CD14-positive monocyte (primary cell): ENCODE results near the gene FERMT2. TPM values are rescaled to one million over a fixed set of nuclear protein-coding genes. Genes with fewer than 3 reads are reported as not detected.

Experiments
- DNase-seq, 3 donors: peaks; one replicate each; pipeline ENCODE4 v3.0.0-alpha.2; 2011 to 2022
- H2AFZ ChIP-seq: 2 replicates; pipeline ENCODE4 v1.6.0; 2012; ENCODE audit warnings: mild to moderate bottlenecking, low read depth, low read length, inconsistent platforms; ENCODE audit not compliant: insufficient read depth, poor library complexity, severe bottlenecking
- H3K27ac ChIP-seq, 2 donors: 1 replicate in 1 of 2; 2 replicates in 1 of 2; pipeline ENCODE4 v1.5.1; 2012 to 2013; ENCODE audit warnings: low read length in 2 of 2, control low read depth in 1 of 2, inconsistent platforms in 1 of 2, low read depth in 1 of 2, mild to moderate bottlenecking in 1 of 2
- H3K27me3 ChIP-seq, 2 donors: one replicate each; pipeline versions ENCODE4 v1.6.0 to v1.6.1; 2011 to 2013; ENCODE audit warnings: low read length in 2 of 2; ENCODE audit not compliant: control insufficient read depth in 2 of 2, insufficient read depth in 2 of 2
- H3K36me3 ChIP-seq, 2 donors: replicated peaks in 1 of 2; 1 replicate in 1 of 2; 2 replicates in 1 of 2; pipeline versions ENCODE4 v1.5.1 to v1.6.1; 2012 to 2013; ENCODE audit warnings: low read length in 2 of 2, control low read depth in 1 of 2, inconsistent platforms in 1 of 2, mild to moderate bottlenecking in 1 of 2; ENCODE audit not compliant: insufficient read depth in 2 of 2, control insufficient read depth in 1 of 2
- H3K4me1 ChIP-seq, 2 donors: 1 replicate in 1 of 2; 2 replicates in 1 of 2; pipeline versions ENCODE4 v1.5.1 to v1.6.1; 2012 to 2013; ENCODE audit warnings: low read length in 2 of 2, control low read depth in 1 of 2, inconsistent platforms in 1 of 2, mild to moderate bottlenecking in 1 of 2, moderate library complexity in 1 of 2; ENCODE audit not compliant: insufficient read depth in 2 of 2, control insufficient read depth in 1 of 2
- H3K4me2 ChIP-seq: replicated peaks from 2 replicates; pipeline ENCODE3; 2012; ENCODE audit warnings: low read length, moderate library complexity, mild to moderate bottlenecking; ENCODE audit not compliant: poor library complexity, severe bottlenecking; ENCODE audit errors: extremely low read depth
- H3K4me3 ChIP-seq, 3 experiments: fragments of 200-600 bp in 1 of 3; sonication (generic) in 1 of 3; replicated peaks in 1 of 3; 1 replicate in 2 of 3; 2 replicates in 1 of 3; pipeline ENCODE4 v1.5.1; 2011 to 2013; ENCODE audit warnings: low read length in 3 of 3, mild to moderate bottlenecking in 3 of 3, control low read depth in 2 of 3, low read depth in 2 of 3, inconsistent platforms in 1 of 3, moderate library complexity in 1 of 3
- H3K79me2 ChIP-seq: 2 replicates; pipeline ENCODE4 v1.6.0; 2012; ENCODE audit warnings: mild to moderate bottlenecking, control low read depth, inconsistent platforms, low read length, moderate library complexity; ENCODE audit not compliant: insufficient read depth
- H3K9ac ChIP-seq: 2 replicates; pipeline ENCODE4 v1.6.0; 2017; ENCODE audit warnings: low read length, mild to moderate bottlenecking; ENCODE audit not compliant: insufficient read depth, poor library complexity, severe bottlenecking
- H3K9me3 ChIP-seq, 2 donors: replicated peaks in 1 of 2; 1 replicate in 1 of 2; 2 replicates in 1 of 2; pipeline versions ENCODE4 v1.5.1 to v1.6.1; 2012 to 2013; ENCODE audit warnings: low read length in 2 of 2, control low read depth in 1 of 2; ENCODE audit not compliant: control insufficient read depth in 1 of 2, insufficient read depth in 1 of 2
- H4K20me1 ChIP-seq: 2 replicates; pipeline ENCODE4 v1.6.0; 2012; ENCODE audit warnings: mild to moderate bottlenecking, low read length, control low read depth, moderate library complexity; ENCODE audit not compliant: insufficient read depth
- H3K27ac Mint-ChIP-seq, 7 donors: one replicate each; pipeline ENCODE4 v1.8.0; 2020; ENCODE audit warnings: mild to moderate bottlenecking in 7 of 7, mixed read lengths in 7 of 7, moderate library complexity in 6 of 7, inconsistent platforms in 2 of 7
- H3K27me3 Mint-ChIP-seq, 3 donors: one replicate each; pipeline ENCODE4 v1.8.0; 2021 to 2022; ENCODE audit warnings: low read depth in 3 of 3, mild to moderate bottlenecking in 3 of 3, mixed read lengths in 3 of 3, moderate library complexity in 3 of 3, inconsistent platforms in 1 of 3
- H3K36me3 Mint-ChIP-seq, 2 donors: one replicate each; pipeline ENCODE4 v1.8.0; 2020; ENCODE audit warnings: mixed read lengths in 2 of 2, inconsistent platforms in 1 of 2, mild to moderate bottlenecking in 1 of 2
- H3K4me1 Mint-ChIP-seq: one replicate; pipeline ENCODE4 v1.8.0; 2020; ENCODE audit warnings: mild to moderate bottlenecking, mixed read lengths
- H3K4me3 Mint-ChIP-seq, 2 donors: one replicate each; pipeline ENCODE4 v1.8.0; 2020; ENCODE audit warnings: mild to moderate bottlenecking in 2 of 2, mixed read lengths in 2 of 2, moderate library complexity in 1 of 2
- H3K9me3 Mint-ChIP-seq, 7 donors: one replicate each; pipeline ENCODE4 v1.8.0; 2020 to 2022; ENCODE audit warnings: mixed read lengths in 7 of 7, mild to moderate bottlenecking in 6 of 7, moderate library complexity in 6 of 7, inconsistent platforms in 2 of 7
- WGBS: methylation state at CpG from one replicate; pipeline ENCODE4 v1.1.5; 2013; ENCODE audit warnings: missing lambda C conversion rate; ENCODE audit not compliant: insufficient coverage; 5-methylcytosine and 5-hydroxymethylcytosine counted together
- intact Hi-C, 2 donors: fragments of 100-400 bp; cut with micrococcal nuclease; formaldehyde crosslinking; loops; one replicate each; pipeline versions ENCODE4 v1.15.0 to v1.15.1; 2023
- polyA plus RNA-seq, 3 donors: library from polyadenylated mRNA; depleted of rRNA in 1 of 3; unstranded in 2 of 3; stranded (reverse) in 1 of 3; fragments of 300-500 nt in 2 of 3; fragments of >200 nt in 1 of 3; fragmentation: Illumina TruSeq in 2 of 3; gene quantifications; 1 replicate in 2 of 3; 2 replicates in 1 of 3; pipeline ENCODE4 v1.2.3, GENCODE V29; 2012 to 2021
- TF ChIP-seq, protein P1 (sequence below): fragments of 200-600 bp; IDR thresholded peaks from one replicate; pipeline ENCODE4 v1.8.0; 2022; ENCODE audit warnings: antibody characterized with exemption, mild to moderate bottlenecking

FERMT2 gene
- polyA plus RNA-seq, 3 donors, result not detected

DNA sequence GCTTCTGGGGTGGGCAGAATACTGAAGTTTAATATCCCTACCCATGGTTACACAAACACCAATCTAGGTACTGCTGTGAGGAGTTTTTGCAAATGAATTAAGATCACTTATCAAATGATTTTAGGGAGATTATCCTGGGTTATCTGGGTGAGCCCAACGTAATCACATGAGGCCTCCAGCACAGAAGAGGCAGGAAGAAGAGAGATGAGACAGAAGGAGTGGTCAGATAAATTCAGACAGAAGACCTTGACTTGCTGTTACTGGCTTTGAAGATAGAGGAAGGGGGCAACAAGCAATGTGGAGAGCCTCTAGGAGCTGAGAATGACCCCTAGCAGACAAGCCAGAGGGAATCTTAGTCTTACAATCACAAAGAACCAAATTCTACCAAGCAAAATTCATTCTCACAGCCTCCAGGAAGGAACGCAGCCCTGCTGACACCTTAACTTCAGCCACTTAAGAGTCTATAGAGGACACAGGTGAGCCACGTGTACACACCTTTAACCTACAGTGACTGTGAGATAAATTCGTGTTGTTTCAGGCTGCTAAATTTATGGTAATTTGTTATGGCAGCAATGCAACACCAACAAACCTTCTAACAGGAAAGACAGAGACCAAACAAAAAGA lies 49.4 kb downstream of the FERMT2 start:
- no peaks in the 10 kb centered on the region for H3K79me2 ChIP-seq
- TF ChIP-seq, protein P1, sequence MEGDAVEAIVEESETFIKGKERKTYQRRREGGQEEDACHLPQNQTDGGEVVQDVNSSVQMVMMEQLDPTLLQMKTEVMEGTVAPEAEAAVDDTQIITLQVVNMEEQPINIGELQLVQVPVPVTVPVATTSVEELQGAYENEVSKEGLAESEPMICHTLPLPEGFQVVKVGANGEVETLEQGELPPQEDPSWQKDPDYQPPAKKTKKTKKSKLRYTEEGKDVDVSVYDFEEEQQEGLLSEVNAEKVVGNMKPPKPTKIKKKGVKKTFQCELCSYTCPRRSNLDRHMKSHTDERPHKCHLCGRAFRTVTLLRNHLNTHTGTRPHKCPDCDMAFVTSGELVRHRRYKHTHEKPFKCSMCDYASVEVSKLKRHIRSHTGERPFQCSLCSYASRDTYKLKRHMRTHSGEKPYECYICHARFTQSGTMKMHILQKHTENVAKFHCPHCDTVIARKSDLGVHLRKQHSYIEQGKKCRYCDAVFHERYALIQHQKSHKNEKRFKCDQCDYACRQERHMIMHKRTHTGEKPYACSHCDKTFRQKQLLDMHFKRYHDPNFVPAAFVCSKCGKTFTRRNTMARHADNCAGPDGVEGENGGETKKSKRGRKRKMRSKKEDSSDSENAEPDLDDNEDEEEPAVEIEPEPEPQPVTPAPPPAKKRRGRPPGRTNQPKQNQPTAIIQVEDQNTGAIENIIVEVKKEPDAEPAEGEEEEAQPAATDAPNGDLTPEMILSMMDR, result no peak

DNA sequence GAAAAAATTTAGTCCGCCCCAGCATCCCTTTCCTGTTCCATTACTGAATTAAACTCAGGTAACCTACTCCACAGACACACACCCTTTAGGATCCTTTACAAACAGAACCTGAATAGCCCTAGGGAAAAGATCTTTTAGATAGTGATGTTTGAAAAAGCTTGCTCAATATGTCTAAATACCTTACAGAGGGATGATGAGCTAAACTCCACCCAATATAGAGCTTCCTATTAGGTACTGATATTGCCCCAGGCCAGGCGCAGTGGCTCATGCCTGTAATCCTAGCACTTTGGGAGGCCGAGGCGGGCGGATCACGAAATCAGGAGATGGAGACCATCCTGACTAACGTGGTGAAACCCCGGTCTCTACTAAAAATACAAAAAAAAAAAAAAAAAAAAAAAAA lies 50.1 kb downstream of the FERMT2 start:
- H3K27ac Mint-ChIP-seq, result no peak overlapping the region
- Histone ChIP-seq H3K4me1 (no peaks in the 10 kb centered on the region), H3K4me3 (no peak overlapping the region), H3K79me2 (no peaks in the 10 kb centered on the region), H3K9ac (no peak overlapping the region), H4K20me1 (no peaks in the 10 kb centered on the region), H2AFZ (no peak overlapping the region), H3K36me3 (no peaks in the 10 kb centered on the region), H3K9me3 (no peaks in the 10 kb centered on the region), H3K4me2 (no peak overlapping the region), H3K27me3 (no peaks in the 10 kb centered on the region), H3K27ac (no peak overlapping the region)
- H3K27me3 Mint-ChIP-seq, result peaks cover 0 to 5% (median 3%) of the 10 kb centered on the region in 3 donors
- no CpG with 5 or more reads among the region's 8 CpGs for WGBS
- H3K4me3 Mint-ChIP-seq, result no peak overlapping the region
- peaks cover 0 to 2% (median 0%) of the 10 kb centered on the region in 7 donors for H3K9me3 Mint-ChIP-seq
- intact Hi-C loops, result no loop called here
- no peaks in the 10 kb centered on the region for H3K36me3 Mint-ChIP-seq
- H3K4me1 Mint-ChIP-seq, result no peaks in the 10 kb centered on the region
- DNase-seq, result no peak
- TF ChIP-seq, protein P1, result no peak

More for the DNA sequence above, 49.4 kb downstream of the FERMT2 start:
- H3K36me3 Mint-ChIP-seq, result no peaks in the 10 kb centered on the region
- no peak overlapping the region for H3K27ac Mint-ChIP-seq
- 100% methylated on average over 1 of the region's 4 CpGs for WGBS
- Histone ChIP-seq H3K9ac (no peak overlapping the region), H2AFZ (no peak overlapping the region), H3K36me3 (no peaks in the 10 kb centered on the region), H3K27me3 (no peaks in the 10 kb centered on the region), H3K4me2 (no peak overlapping the region), H3K4me1 (no peaks in the 10 kb centered on the region), H3K27ac (no peak overlapping the region), H4K20me1 (no peaks in the 10 kb centered on the region), H3K9me3 (no peaks in the 10 kb centered on the region), H3K4me3 (no peak overlapping the region)
- DNase-seq, result no peak
- H3K4me3 Mint-ChIP-seq, result no peak overlapping the region
- H3K9me3 Mint-ChIP-seq, result peaks cover 0 to 2% (median 0%) of the 10 kb centered on the region in 7 donors
- intact Hi-C loops, result no loop called here
- H3K4me1 Mint-ChIP-seq, result no peaks in the 10 kb centered on the region
- peaks cover 2 to 7% (median 6%) of the 10 kb centered on the region in 3 donors for H3K27me3 Mint-ChIP-seq
